GM20431 (cell line): Measurements from ENCODE around the gene STARD13.
"Not testable (repeated sequence)": the region's sequence is repeated elsewhere in the genome, so short reads cannot be mapped to it uniquely, and the experiment has no call there.

ENCODE experiments used
- in situ Hi-C: fragments of 300-500 bp; cut with MseI, MboI; formaldehyde crosslinking; loops from one replicate; pipeline ENCODE4 v1.15.0; 2020; ENCODE audit warnings: low sequenced_read_pairs; ENCODE audit not compliant: unreplicated experiment

STARD13 gene

DNA sequence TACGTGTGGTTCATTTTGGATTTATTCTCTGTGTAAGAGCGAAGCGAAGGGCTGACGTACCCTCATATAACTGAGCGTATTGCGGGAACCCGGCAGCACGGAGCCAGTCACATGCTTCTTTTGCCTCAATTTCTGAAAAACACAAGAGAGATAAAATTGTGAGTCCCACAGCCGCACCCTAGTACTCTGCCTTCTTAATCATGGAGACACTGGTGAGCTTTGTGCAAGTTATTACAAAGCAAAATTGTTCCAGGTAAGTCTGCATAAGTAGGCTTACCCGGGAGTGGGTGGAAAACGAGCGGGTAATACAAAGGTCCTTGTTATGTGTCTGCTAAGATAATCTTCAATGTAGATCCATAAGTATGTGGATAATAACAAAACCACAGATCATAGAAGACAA lies 118.1 kb downstream of the STARD13 start:
- in situ Hi-C loops: no loop called here

DNA sequence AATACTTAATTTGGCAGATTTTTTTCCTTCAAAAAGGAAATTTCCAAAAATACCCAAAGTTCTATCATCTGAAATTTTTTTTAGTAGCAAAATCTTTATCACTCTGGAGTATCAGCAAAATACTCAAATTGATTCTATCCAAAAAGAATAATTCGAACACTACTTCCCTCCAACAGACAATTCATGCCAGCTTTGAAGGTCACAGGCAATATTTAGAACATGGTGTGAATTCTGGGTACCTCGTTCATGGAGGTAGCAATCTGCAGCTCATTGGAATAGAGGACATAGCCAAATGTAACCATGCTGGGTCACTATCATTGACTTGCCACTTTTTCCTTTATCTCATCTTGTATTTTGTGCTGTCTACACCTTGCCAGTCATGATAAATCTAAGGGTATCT lies 119.8 kb downstream of the STARD13 start:
- in situ Hi-C loops: no loop called here

DNA sequence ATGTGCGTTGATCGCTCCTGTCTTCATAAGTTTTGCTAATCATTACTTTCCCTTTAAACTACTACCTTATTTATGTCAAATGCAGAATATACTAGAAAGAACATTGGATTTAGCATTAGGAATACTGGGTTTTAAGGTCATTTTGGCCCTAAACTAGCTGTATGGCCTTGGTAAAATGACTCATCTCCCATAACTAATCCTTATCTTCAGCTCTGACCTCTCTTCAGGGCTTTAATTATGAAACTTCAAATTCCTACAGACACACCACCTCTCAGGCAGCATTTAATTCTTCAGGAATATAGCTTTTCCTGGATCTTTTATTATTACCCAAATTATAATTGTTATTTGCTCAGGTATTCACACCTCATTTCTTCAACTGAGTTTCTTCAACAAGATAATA lies 121.2 kb downstream of the STARD13 start:
- in situ Hi-C loops: no loop called here

DNA sequence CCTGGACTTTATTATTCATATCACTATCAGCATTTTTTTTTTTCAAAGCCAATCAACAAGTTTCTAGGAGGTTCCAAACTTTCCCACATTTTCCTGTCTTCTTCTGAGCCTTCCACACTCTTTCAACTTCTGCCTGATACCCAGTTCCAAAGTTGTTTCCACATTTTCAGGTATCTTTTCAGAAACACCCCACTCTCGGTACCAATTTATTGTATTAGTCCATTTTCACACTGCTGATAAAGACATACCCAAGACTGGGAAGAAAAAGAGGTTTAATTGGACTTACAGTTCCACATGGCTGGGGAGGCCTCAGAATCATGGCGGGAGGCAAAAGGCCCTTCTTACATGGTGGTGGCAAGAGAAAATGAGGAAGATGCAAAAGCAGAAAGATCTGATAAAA lies 122.8 kb downstream of the STARD13 start:
- in situ Hi-C loops: not testable (repeated sequence)

DNA sequence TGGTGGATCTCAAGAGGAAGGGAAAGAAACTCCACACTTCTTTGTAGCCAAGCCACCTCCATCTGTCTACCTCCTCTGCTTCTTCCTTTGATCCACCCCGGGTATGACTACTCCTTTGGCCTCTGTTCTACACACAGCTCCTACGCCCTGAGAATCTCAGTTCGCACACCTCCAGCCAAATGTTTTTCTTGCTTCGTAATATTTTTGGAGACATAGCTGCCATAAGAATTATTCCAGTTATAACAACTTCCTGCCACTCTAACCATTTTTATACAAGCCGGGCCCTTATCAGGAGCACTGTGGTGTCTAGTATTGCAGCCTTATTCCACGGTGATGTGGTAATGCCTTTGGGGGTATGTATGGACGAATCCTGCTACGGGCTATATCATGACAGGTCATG lies 126.7 kb downstream of the STARD13 start:
- in situ Hi-C loops: no loop called here

DNA sequence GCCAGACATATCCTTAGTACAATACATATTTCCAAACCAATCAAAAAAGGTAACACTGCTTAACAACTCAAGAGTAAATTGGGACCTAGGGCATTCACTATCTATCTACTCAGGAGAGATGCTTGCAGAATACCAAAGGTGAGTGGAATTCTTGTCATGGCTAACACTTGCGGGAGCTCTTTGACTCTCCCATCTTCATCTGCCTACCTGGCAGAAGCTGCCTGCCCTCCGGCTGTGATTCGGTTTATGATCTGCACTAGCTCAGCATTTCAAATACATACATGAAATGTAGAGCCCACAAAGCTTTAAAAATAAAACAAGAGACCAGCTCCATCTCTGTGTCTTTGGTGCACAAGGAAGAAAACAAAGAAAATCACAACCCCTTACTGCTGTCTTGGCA lies 127.3 kb downstream of the STARD13 start:
- in situ Hi-C loops: no loop called here

DNA sequence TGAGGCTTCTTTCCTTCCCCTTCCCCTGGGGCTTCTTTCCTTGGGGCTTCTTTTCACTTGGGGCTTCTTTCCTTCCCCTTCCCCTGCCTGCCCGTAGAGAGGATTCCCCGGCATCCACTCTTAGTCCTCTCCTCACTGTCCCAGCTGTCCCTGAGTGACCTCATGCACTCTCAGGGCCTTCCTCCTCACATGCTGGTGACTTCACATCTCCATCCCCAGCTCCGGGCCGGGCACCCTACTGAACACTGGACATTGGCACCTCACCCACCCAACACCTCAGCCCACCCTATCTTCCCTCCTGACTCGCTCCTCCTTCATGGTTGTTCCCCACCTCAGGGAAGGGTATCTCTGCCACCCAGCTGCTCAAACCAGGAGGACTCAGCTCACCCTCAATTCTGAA lies 130.6 kb downstream of the STARD13 start:
- in situ Hi-C loops: no loop called here

DNA sequence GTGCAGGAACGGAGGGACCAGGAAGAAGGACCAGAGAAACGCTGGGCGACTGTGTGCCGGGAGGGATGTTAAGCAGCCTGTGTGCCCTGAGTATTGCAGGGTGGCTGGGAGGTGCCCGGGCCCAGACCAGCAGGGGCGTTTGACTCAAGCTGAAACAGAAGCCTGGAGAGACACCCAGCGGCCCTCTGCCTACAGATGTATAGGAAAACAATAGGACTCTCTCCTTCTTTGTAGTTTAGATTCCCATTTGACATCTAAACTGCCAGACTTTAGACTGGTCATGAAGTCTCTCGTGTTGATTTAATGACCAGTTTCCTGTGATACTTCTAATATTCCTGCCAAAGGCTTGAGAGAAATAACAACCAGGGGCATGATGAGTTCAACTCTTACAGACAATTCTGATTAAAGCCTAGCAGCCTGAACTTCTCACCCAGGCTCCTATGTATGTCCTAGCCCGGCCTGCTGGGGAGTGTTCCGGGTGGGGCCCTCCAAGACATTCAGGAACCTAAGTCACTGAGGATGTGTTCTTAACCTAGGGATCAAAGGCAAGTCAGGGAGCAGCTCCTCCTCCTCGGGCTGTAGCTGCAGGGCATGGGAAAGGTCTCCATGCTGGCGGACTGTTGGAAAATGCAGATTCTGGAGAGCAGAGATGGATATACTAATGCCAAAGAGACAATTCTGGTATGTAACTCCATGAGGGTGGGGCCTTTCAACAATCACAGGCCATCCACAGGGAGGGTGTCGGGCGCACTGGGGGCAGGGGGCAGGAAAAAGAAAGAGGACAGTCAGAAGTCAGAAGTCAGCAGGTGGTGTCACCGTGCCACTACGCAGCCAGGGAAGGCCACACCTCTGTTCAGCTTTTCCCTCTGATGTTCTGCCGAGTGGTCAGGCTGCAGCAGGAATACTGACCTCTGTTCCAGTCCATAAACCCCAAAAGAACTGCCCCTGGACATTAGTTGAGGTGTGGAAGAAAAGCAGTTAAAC lies 131.8 kb downstream of the STARD13 start:
- in situ Hi-C loops: no loop called here

DNA sequence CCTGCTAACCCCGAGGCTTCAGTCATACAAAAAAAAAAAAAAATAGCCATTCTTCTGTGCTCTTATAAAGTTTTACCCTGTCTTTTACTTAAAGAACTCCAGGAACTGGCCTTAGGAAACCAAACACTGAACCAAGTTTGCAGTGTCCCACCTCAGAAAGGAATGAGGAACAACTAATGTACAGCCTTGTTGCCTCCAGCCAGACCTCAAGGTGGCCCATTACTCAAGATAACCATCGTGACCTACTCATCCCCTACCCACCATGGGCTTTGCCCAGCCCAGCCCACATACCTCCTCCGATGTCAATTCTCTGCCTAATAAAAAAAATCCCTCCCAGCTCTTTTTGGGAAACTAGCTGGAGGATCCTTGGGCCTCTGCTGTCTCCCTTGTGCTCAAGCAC lies 133.2 kb downstream of the STARD13 start:
- in situ Hi-C loops: no loop called here

DNA sequence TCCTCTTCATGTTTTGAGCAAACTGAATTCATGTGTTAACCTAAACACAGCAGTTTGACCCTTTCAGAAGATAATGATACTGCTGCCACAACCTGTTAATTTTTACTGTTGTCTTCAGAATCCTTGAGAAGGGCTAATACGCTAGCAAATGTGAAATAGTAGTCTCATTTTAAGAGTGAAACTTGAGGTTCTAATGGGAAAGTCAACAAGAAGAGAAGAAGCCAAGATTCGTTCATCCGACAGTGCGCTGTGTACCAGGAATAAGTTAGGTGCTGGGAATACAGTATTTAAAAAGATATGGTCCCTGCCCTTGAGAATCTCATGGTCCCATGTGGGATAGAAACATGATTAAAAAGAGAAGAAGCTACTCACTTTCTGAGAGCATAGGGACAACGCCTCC lies 134.9 kb downstream of the STARD13 start:
- in situ Hi-C loops: no loop called here

DNA sequence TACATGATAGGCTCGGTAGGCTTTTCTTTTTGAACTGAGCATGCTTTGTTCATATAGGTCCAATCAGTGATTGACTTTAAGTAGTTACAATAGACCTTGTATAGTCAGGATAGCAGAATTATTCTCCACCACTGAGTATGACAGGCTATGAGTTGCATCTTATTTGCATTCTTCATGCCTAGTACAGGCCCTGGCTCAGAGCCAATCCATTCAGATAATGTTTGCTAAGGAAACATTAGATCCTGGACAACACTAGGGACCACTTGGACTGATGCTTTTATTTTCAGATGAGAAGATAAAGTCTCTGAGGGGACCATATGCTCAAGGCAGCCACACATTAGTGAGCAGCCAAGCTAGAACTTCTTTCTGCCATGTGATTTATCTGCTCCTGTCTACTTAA lies 135.4 kb downstream of the STARD13 start:
- in situ Hi-C loops: no loop called here

DNA sequence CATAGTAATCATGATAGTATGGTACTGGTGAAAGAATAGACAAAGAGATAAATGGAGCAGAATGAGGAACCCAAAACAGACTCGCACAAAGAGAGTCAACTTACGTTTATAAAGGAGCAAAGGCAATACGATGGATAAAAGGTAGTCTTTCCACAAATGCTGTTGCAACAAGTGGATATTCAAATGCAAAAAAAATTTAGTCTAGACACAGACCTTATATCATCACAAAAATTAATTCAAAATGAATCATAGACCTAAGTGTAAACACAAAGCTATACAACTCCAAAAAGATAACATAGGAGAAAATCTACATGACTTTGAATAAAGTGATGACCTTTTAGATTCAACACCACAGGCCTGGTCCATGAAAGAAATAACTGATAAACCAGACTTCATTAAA lies 137.7 kb downstream of the STARD13 start:
- in situ Hi-C loops: no loop called here

DNA sequence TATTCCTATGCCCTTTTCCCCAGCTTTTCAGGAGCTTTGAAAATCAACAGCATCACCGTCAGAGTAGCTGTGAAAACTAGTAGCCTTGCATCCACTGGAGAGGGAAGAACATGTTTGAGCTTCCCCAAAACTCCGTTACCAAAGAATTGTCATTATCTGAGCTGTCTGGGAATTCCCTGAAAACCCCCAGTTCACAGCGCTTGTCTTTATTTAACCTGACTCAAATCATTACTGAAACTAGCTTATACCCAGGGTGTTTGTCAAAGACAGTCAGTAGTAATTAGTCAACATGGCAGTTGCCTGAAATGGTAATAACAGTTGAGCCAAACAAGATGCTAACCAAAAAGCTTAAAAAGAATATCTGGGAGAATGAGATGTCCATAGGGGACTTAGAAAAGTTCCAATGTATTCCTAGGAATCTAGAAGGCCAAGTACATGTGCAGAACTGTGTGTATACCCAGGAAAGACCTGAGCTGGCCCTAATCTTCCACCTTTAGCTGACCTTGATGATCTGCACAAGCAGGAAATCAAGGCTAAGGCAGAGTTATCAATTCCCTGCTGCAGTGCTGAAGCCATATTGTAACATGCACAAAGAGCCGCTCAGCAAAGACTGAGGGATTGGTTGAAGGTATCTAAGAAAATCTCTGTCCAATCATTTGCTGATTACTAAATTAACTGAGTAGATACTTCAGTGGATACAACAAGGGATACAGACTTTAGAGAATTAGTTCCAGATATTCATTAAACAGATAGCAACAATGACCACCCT lies 138.5 kb downstream of the STARD13 start:
- in situ Hi-C loops: no loop called here

DNA sequence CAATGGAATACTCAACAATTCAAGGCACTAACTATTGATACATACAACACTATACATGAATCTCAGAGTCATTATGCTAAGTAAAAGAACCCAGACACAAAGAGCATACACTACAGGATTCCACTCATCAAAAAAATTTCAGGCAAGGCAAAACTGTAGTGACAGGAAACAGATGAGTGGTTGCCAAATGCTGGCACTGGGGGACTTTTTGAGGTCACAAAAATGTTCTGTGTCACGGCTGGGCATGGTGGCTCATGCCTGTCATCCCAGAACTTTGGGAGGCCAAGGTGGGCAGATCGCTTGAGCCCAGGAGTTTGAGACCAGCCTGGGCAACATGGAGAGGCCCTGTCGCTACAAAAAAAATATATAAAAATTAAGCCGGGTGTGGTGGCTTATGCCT lies 139.9 kb downstream of the STARD13 start:
- in situ Hi-C loops: no loop called here

DNA sequence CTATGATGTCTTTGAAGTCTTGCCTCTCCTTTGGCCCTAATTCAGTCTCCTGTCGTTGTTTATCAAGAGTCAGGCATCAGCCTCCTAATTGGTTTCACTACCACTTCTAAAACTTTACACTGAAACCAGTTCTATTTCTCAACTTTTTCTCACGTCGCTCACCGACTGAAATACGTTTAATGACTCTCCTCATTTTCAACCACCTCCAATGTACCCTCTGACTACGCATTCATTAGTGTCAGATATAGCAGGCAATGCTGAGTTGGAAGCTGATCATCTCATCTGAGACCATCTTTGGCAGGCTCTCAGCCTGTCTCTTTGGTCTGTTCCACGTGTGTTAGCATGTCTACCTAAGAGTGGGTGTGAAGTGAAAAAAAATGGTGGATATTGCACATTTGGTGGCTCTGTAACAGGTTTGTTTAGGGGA lies 141.2 kb downstream of the STARD13 start:
- in situ Hi-C loops: no loop called here

DNA sequence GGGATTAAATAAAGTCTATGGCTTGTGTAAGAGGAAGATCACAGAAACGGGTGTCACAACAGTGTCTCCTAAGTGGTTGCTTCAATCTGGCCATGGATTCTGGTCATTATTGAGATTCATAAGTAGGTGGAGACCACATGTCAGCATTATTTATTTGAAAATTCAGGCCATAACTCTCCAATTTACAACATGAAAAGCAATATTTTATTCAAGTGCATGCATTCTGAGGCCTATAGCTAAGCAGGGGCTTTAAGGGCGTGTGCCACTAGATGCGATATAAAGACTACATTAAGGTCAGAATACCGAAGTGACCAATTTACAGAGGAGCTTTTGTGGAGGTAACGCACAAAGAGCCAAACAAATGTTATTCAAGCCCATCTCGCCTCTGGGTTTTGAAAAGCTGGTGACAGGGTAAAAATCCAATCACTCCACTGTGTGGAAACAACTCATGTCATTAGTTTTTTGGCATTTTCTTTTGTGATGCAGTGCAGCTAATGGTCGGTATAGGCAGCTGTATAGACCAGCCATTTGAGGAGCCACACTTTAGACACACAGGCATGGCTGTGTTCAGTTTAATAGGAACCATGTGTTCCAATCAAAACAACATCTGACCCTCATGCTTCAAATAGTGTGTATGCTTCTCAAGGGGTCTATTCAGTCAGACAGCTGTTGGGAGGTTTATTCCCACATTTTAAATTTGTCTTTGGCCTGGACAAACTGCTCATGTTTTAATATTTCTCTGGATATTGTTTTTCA lies 145.6 kb downstream of the STARD13 start:
- in situ Hi-C loops: no loop called here

DNA sequence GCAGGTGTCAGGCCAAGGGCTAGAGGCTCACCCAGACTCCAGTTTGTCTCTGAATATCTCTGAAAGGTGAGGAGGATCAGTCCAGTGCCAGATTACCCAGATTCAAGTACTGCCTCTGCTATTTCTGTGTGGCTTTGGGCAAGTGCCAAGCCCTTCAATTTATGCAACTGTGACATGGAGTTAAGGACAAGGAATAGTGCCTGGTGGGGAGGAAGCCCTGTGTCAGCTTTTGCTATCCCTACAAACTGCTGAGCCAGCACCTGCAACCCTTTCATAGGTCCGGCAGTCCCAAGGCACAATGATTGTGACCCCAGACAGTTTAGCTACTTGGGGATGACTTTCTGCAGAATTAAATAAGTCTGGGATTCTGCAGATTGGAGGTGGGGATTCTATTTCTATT lies 146.4 kb downstream of the STARD13 start:
- in situ Hi-C loops: no loop called here

DNA sequence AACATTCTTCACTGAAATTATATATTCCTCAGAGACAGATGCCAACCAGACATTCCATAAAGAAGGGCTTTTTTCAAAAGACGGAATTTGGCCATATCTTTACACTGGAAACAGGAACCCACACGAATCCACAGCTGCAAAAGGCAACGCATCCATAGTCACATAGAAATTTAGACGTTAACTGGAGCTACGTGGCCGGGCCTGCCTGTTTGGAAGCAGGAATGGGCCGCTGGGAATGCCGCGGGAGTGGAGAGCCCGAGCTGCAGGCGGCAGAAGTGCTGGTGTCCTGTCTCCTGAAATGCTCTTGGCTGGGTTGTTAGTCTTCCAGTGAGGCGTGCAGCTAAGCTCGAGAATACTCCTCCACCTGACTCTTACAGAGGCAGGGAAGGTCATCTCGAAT lies 147.1 kb downstream of the STARD13 start:
- in situ Hi-C loops: no loop called here

DNA sequence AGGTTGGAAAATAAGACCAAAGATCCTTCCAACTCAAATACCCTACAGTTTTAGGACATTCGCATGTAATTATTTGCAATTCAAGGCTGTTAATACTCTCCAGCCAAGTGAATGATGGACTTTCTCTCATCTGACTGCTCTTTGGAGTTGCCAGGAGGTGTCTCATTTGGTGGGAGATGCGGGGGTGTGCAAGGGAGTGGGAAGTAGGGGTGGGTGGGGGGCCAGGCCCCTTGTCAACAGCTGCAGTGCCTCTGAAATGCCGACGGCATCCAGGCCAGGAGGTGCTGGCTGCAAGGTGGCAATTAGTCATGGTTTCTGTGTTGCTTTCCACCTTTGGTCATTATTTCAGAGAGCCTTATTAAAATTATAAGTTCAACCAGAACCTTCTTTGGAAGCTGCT lies 147.8 kb downstream of the STARD13 start:
- in situ Hi-C loops: no loop called here

DNA sequence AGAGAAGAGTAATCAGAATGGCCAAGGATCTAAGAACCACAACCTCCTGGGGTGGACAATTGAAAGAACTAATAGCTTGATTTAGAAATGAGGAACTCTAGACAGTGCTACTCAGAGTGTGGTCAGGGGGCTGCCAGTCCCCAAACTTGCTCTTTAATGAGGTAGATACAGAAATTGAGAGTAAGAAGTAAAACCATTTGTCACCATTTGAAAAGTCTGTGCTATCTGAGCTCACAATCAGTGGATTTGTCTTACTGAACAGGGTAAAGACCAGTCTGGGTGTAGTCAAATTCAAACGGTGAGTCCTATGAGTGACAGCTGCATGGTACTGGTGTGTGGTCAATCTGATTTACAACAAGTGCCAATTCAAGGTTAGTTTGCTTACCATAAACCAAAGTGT lies 150.5 kb downstream of the STARD13 start:
- in situ Hi-C loops: no loop called here

DNA sequence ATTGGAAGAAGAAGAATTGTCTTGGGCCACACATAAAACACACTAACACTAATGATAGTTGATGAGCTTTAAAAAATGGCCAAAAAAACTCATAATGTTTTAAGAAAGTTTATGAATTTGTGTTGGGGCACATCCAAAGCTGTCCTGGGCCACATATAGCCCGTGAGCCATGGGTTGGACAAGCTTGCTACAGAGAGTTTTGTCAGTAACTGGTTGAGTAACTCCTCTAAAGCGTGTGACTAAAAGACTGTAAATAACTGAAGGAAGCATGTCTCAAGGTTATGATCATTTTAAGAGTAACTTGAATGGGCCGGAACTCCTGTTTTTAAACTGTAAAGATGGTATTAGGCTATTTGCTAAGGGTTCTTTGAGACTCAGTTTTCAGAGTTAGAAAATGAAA lies 151.3 kb downstream of the STARD13 start:
- in situ Hi-C loops: no loop called here
